ENCODE measurements around the gene SERPINB1.

SERPINB1 gene

DNA sequence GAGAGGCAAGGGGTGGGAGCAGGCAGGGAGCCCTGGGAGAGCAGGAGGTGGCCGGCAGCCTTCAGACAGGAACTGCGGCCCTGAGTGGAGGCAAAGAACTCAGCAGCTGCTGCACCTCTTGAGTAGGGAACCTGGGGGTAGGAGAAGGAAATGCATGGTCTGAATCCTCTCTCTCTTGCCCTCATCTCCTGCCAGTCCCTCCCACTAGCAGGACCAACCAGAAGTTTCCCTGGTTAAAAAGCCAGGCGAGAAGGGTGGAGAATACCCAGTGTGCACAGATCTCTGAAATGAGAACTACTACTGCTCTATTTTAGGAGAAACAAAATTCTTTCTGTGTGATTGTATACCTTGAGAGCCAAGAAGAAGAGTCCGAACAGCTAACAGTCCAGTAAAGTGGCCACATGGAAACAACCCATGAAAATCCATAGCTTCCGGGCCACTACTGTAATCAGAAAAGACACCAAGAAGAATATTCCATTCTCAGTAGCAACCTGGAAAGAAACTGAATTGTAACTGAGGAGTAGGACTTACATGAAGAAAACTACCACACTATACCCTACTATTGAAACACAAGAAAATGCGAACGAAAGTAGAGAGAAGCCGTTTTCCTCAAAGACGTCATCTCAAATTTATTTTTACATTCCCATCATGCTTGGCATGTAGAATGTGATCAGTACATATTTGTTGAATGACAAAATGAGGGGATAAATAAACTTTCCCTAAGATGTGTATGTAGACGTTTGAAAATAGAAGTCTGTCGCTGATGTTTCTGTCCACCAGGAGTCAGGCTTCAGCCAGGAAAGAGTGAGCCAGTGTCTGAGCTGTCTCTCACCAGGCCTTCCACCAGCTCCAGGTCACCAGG is 50.8 kb downstream of the SERPINB1 start:
- peak; percentile 30 for DNase-seq

DNA sequence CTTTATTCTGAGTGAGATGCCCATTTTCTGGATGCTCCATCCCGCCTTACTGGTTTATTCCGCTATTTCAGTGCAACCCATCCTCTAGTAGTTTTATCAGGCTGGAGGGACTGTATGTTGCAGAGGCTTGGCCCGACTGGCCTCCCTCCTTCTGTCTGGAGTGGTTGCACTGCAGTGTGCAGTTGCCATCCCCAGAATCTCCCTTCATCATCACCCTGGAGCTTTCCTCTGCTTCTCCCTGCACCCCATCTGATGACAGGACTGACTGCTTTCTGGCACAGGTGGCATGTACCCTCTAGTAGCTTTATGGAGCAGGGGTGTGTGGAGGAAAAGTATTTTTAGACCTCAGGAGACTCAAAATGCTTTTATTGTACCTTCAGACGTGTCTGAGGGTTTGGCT is 55.4 kb downstream of the SERPINB1 start:
- no peak for DNase-seq

DNA sequence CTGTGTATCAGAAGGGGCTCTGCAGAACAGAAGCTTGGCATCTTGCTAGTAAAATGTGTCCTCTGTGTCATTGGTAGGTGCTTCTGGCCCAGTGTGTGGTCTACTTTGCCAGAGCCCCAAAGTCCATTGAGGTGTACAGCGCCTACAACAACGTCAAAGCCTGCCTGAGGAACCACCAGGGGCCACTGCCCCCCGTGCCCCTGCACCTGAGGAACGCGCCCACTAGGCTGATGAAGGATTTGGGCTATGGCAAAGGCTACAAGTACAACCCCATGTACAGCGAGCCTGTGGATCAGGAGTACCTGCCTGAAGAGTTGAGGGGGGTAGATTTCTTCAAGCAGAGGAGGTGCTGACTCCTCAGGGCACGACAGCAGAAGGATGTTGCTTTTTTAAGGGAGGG is 56.7 kb downstream of the SERPINB1 start:
- no peak for DNase-seq

DNA sequence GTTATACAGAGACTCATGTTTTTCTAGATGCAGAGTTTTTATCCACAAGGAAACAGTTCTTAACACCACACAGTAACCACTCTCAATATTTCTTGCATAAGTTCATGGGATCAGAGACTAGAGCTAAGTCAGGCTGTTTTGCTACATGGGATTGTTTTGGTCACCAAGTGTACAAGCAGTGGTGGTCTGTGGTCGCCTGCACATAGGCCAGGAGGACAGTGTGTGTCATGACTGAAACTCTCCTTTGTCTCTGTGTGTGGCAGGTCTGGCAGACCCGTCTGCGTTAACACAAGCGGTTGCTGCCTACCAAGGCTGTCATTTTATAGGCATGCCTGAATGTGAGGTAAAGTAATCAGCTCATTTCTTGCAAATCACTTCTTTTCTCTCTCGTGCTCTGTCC is 57.6 kb downstream of the SERPINB1 start:
- DNase-seq, result no peak

DNA sequence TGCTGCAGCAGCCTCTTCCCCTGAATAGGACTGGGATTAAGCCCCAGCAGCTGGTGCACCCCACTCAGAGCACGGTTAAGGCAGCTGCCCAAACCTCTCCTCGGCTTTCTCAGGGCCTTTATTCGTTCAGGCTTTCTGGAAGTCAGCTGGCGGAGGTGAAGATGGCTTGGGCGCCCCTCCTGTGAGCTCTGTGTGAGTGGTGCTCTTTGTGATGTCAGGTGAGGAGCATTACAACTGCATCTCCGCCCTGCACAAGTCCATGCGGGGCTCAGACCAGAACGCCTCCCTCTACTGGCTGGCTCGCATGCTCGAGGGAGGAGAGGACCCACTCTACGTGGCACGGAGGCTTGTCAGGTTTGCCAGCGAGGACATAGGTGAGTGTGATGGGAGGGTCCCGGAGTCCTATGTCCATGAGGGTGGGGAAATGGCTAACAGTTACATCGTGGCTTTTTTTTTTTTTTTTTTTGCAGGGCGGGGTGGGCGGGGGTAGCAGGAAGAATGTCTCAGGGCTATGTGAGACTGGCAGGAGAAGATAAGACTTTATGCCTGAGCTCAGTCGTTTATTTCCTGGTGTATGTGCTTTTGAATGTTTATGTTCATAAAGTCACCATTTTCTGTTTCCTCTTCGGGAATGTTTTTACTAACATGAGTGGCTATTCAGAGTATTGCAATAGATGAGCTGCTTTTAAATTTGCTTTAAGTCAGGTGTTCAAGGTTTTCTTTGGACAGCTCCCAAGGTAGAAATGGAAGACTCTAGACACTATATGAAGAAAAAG is 58.3 kb downstream of the SERPINB1 start:
- DNase-seq, result no peak

DNA sequence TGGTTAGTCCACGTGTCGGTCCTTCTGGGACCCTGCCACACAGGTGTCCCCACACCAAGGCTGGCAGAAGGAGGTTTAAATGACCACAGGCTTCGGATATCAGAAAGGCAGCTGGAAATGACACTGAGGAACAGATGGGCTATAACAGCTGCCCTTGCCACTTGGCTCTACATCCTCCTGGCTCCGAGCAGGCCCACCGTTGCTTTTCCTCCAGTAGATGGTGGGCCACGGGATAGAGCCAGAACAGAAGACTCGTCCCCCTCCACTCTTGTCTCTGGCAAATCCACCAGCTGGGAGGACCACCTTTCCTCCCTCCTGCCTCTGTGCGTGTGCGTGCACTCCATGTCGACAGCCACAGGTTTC is 58.9 kb downstream of the SERPINB1 start:
- DNase-seq, result no peak

DNA sequence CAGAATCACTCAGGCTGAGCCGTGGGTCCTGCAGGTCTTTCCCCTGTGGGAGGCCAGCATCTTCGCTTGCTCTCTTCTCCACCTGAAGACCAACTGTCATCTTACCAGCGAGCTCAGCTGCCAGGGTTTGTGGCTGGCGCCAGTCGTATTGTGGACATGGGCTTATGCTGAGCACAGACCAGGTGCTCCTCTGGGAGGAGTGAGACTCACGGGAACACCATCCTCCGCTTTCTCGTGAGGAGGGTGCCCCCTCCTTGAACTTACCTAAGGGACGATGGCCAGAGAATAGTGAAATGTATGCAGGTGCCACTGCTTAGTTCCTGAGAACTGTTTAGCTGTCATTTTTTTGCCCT is 59.3 kb downstream of the SERPINB1 start:
- DNase-seq, result no peak
